ENCODE results near the gene STAB1.

DNA sequence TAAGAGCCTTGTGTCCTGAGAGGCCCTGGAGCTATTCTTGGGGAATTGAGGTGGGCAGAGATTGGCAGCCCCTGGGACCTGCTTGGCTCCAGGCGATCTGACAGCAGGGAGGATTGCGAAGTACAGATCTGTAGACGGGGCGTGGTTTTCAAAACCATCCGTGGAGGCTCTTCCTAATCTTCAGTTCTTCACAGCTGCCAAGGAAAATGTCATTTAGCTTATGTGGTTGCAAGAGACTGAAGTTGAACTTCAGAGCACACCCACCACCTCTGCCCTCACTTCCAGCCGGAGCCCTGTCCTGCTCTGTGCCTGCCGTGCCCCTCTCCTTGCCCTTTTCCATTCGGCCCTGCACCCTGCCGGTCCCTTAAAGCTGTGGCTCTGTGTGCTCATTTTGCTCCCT lies 26.8 kb upstream of the STAB1 start:
- TF ChIP-seq, protein P1, sequence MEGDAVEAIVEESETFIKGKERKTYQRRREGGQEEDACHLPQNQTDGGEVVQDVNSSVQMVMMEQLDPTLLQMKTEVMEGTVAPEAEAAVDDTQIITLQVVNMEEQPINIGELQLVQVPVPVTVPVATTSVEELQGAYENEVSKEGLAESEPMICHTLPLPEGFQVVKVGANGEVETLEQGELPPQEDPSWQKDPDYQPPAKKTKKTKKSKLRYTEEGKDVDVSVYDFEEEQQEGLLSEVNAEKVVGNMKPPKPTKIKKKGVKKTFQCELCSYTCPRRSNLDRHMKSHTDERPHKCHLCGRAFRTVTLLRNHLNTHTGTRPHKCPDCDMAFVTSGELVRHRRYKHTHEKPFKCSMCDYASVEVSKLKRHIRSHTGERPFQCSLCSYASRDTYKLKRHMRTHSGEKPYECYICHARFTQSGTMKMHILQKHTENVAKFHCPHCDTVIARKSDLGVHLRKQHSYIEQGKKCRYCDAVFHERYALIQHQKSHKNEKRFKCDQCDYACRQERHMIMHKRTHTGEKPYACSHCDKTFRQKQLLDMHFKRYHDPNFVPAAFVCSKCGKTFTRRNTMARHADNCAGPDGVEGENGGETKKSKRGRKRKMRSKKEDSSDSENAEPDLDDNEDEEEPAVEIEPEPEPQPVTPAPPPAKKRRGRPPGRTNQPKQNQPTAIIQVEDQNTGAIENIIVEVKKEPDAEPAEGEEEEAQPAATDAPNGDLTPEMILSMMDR (IDR thresholded peaks at IDR 0.05) = no peak
- TF ChIP-seq POLR2A (IDR thresholded peaks at IDR 0.05) (no peak), EP300 (IDR thresholded peaks at IDR 0.05) (no peak), POLR2AphosphoS5 (IDR thresholded peaks at IDR 0.05) (no peak)
